Upper lobe of left lung (tissue), 6 donors: ENCODE results near the gene H2AZ2. TPM values are rescaled to one million over a fixed set of nuclear protein-coding genes. Genes with fewer than 3 reads are reported as not detected.
"Not testable (repeated sequence)": the region's sequence is repeated elsewhere in the genome, so short reads cannot be mapped to it uniquely, and the experiment has no call there.

Experiments used
- ATAC-seq, 2 donors: fragments of 200-7000 bp; cut with Tn5 transposase; one replicate each; pipeline ENCODE4 v1.9.1; 2022; ENCODE audit warnings: mild to moderate bottlenecking in 2 of 2, moderate library complexity in 2 of 2; ENCODE audit not compliant: low FRiP score in 2 of 2
- DNase-seq, 2 donors: peaks; one replicate each; pipeline ENCODE4 v3.0.0-alpha.2; 2019 to 2020
- H3K27ac ChIP-seq, 4 donors: fragments of 200-600 bp; sonication (generic); one replicate each; pipeline ENCODE4 v1.5.1; 2016 to 2019
- H3K27me3 ChIP-seq, 4 donors: fragments of 200-600 bp; sonication (generic); one replicate each; pipeline ENCODE4 v1.5.1; 2017 to 2019
- H3K36me3 ChIP-seq, 4 donors: fragments of 200-600 bp; sonication (generic); one replicate each; pipeline ENCODE4 v1.5.1; 2016 to 2019
- H3K4me1 ChIP-seq, 4 donors: fragments of 200-600 bp; sonication (generic); one replicate each; pipeline ENCODE4 v1.5.1; 2018 to 2019
- H3K4me3 ChIP-seq, 4 donors: fragments of 200-600 bp; sonication (generic); one replicate each; pipeline ENCODE4 v1.5.1; 2017 to 2019; ENCODE audit warnings: mild to moderate bottlenecking in 2 of 4, moderate library complexity in 1 of 4
- H3K9me3 ChIP-seq, 4 donors: fragments of 200-600 bp; sonication (generic); one replicate each; pipeline ENCODE4 v1.5.1; 2018 to 2019
- CTCF ChIP-seq, 6 experiments: fragments of 450-650 bp in 4 of 6; fragments of 200-600 bp in 2 of 6; sonication (generic) in 2 of 6; IDR thresholded peaks; one replicate each; pipeline ENCODE4 v1.5.1; 2016 to 2019; ENCODE audit warnings: antibody characterized with exemption in 6 of 6
- EP300 ChIP-seq, 4 donors: sonication (generic); formaldehyde crosslinking; IDR thresholded peaks; one replicate each; pipeline ENCODE4 v1.5.1; 2017; ENCODE audit warnings: antibody characterized with exemption in 4 of 4, control low read depth in 2 of 4
- POLR2A ChIP-seq, 4 donors: fragments of 450-650 bp; IDR thresholded peaks; one replicate each; pipeline ENCODE4 v1.5.1; 2016 to 2017; ENCODE audit warnings: antibody characterized with exemption in 4 of 4, mild to moderate bottlenecking in 2 of 4
- POLR2AphosphoS5 ChIP-seq, 2 donors: sonication (generic); formaldehyde crosslinking; IDR thresholded peaks; one replicate each; pipeline ENCODE4 v1.5.1; 2017; ENCODE audit warnings: antibody characterized with exemption in 2 of 2
- WGBS, 2 donors: methylation state at CpG; one replicate each; pipeline ENCODE4 v1.1.5; 2017 to 2018; 5-methylcytosine and 5-hydroxymethylcytosine counted together
- total RNA-seq, 6 donors: library from RNA; depleted of rRNA in 4 of 6; stranded (reverse); fragments of >200 nt in 4 of 6; gene quantifications; one replicate each; pipeline versions ENCODE4 v1.1.0 to v1.2.1, GENCODE V29; 2016 to 2021
- donor health status: DM: no; HTN: no; CAD: no; lungs with moderate emphysema.
- donor health status: DM: no; HTN: yes; CAD: no; lungs with severe emphysema.

The H2AZ2 gene
- total RNA-seq, 6 donors from 2014 or later, result 46.1 to 151 (median 133) TPM

- 92 to 97% methylated on average over 11 of the region's 11 CpGs for WGBS, 2 donors
- no peak for TF ChIP-seq POLR2AphosphoS5 (IDR thresholded peaks at IDR 0.05)
- ATAC-seq, result no peak
These were observed 27.4 kb upstream of the H2AZ2 start for GRCh38 chr7:44875241-44875640.

GRCh38 chr7:44872787-44873186 lies 24.9 kb upstream of the H2AZ2 start:
- 91 to 96% methylated on average over 1 of the region's 1 CpG for WGBS, 2 donors

More at GRCh38 chr7:44875241-44875640, 27.4 kb upstream of the H2AZ2 start:
- Histone ChIP-seq H3K4me1 (peaks cover 4 to 21% (median 11%) of the 10 kb centered on the region in 4 donors), H3K27ac (no peak overlapping the region), H3K36me3 (no peaks in the 10 kb centered on the region), H3K9me3 (peaks cover 0 to 3% (median 0%) of the 10 kb centered on the region in 4 donors), H3K27me3 (no peaks in the 10 kb centered on the region), H3K4me3 (no peak overlapping the region)
- no peak for DNase-seq

GRCh38 chr7:44871918-44872317 lies 24.0 kb upstream of the H2AZ2 start:
- 97% methylated on average over 19 of the region's 23 CpGs; no CpG with 5 or more reads in 1 of the 2 donors for WGBS, 2 donors
- not testable (repeated sequence) for H3K4me3 ChIP-seq, H3K9me3 ChIP-seq, H3K36me3 ChIP-seq, H3K27ac ChIP-seq, H3K27me3 ChIP-seq, ATAC-seq, H3K4me1 ChIP-seq
- peak in 1 of 2 donors; percentile 68 for DNase-seq

More at GRCh38 chr7:44872787-44873186, 24.9 kb upstream of the H2AZ2 start:
- Histone ChIP-seq H3K4me1 (no peaks in the 10 kb centered on the region), H3K9me3 (peaks cover 0 to 3% (median 0%) of the 10 kb centered on the region in 4 donors), H3K4me3 (no peak overlapping the region), H3K27ac (no peak overlapping the region), H3K27me3 (no peaks in the 10 kb centered on the region), H3K36me3 (no peaks in the 10 kb centered on the region)
- ATAC-seq (no peak), DNase-seq (no peak)
- no peak for TF ChIP-seq POLR2AphosphoS5 (IDR thresholded peaks at IDR 0.05)

DNA sequence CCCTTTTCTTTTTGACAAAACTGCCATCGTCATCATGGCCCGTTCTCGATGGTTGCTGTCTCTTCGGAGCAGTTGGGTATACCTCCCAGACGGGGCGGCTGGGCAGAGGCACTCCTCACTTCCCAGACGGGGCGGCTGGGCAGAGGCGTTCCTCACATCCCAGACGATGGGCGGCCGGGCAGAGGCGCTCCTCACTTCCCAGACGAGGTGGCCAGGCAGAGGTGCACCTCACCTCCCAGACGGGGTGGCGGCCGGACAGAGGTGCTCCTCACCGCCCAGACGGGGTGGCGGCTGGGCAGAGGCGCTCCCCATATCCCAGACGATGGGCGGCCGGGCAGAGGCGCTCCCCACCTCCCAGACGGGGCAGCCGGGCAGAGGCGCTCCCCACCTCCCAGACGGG lies 22.9 kb upstream of the H2AZ2 start:
- WGBS, 2 donors, result 93 to 98% methylated on average over 10 to 22 of the region's 29 CpGs
- H3K9me3 ChIP-seq, H3K4me3 ChIP-seq, H3K27me3 ChIP-seq, H3K36me3 ChIP-seq, H3K27ac ChIP-seq, H3K4me1 ChIP-seq, ATAC-seq: not testable (repeated sequence)
- peak in 1 of 2 donors; percentile 61 for DNase-seq

DNA sequence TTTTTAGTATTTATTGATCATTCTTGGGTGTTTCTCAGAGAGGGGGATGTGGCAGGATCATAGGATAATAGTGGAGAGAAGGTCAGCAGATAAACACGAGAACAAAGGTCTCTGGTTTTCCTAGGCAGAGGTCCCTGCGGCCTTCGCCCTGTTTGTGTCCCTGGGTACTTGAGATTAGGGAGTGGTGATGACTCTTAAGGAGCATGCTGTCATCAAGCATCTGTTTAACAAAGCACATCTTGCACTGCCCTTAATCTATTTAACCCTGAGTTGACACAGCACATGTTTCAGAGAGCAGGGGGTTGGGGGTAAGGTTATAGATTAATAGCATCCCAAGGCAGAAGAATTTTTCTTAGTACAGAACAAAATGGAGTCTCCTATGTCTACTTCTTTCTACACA lies 22.4 kb upstream of the H2AZ2 start:
- 84 to 90% methylated on average over 3 of the region's 3 CpGs for WGBS, 2 donors
- H3K9me3 ChIP-seq, H3K27ac ChIP-seq, H3K36me3 ChIP-seq, H3K4me3 ChIP-seq, H3K4me1 ChIP-seq, ATAC-seq, H3K27me3 ChIP-seq, DNase-seq: not testable (repeated sequence)

DNA sequence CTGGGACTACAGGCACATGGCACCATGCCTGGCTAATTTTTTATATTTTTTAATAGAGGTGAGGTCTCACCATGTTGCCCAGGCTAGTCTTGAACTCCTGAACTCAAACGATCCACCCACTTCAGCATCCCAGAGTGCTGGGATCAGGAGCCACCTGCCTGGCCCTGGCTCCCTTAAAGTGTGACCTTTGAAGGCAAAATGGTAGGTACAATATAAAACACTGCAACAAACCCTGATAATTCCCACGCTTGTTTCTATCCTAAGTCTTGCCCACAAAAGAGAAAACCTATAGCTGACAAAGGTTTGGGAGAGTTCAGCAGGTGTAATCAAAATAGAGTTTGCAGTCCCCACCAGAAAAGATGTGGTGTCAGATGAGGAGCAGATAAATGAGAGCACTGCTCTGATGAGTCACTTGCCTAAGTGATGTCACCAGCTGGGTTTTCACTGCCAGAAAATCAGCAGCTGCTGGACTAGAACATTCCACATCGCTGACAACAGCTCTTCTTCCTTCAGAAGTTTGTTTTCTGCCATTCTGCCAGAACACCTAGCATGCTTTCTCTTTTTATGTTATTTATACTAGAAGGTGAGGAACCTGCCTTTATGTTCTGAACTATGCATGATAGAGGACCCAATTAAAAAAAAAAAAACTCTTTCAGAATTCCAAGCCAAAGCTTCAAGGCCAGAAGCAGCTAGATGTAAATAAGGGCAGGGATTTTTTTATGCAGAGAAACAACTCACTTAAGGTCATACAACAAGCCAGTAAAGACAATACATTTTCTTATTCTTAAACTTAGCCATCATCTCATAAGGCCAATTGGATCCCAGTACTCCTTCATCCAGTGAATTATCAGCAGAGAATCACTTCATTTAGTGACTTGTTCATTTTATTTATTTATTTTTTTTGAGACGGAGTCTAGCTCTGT lies 19.4 kb upstream of the H2AZ2 start:
- Histone ChIP-seq H3K27me3 (no peaks in the 10 kb centered on the region), H3K4me3 (no peak overlapping the region), H3K36me3 (no peaks in the 10 kb centered on the region), H3K4me1 (no peaks in the 10 kb centered on the region), H3K27ac (no peak overlapping the region), H3K9me3 (peaks cover 0 to 3% (median 0%) of the 10 kb centered on the region in 4 donors)
- DNase-seq, result no peak
- peak in 1 of 2 donors; percentile 92 for ATAC-seq
- 60 to 75% methylated on average over 4 of the region's 4 CpGs for WGBS, 2 donors
- TF ChIP-seq POLR2AphosphoS5 (IDR thresholded peaks at IDR 0.05), result peak in 1 of 2 donors; percentile 43
- no peak for TF ChIP-seq POLR2A (IDR thresholded peaks at IDR 0.05)
- TF ChIP-seq EP300 (IDR thresholded peaks at IDR 0.05), result no peak
- TF ChIP-seq CTCF (IDR thresholded peaks at IDR 0.05), result no peak

DNA sequence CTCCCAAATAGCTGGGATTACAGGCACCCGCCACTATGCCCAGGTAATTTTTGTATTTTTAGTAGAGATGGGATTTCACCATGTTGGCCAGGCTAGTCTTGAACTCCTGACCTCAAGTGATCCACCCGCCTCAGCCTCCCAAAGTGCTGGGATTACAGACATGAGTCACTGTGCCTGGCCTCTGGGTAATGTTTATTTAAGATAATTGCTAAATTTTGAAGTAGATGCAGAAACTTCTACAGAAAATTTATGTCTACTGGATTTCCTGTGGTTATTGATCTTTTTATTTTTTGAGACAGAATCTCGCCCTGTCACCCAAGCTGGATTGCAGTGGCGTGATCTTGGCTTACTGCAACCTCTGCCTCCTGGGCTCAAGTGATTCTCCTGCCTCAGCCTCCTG lies 14.1 kb upstream of the H2AZ2 start:
- H3K36me3 ChIP-seq, H3K4me3 ChIP-seq, H3K9me3 ChIP-seq, H3K27me3 ChIP-seq, H3K4me1 ChIP-seq, DNase-seq, H3K27ac ChIP-seq, ATAC-seq: not testable (repeated sequence)
- WGBS, 2 donors, result 66 to 69% methylated on average over 4 of the region's 4 CpGs

DNA sequence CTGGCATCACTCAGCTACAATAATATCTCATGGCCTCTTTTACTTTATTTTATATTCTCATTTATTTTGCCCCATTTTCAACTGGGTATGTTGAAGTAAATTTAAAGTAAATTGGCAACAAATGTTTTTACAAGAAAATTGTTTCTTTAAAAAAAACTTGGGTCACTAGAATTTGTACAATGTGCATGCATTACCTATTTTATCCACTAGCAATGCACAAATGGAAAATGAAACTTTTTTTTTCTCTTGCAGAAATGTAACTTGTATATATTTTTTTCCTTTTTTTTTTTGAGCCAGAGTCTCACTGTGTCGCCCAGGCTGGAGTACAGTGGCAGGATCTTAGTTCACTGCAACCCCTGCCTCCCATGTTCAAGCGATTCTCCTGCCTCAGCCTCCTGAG lies 10.3 kb upstream of the H2AZ2 start:
- 86 to 88% methylated on average over 2 of the region's 2 CpGs for WGBS, 2 donors
- Histone ChIP-seq H3K27ac (no peak overlapping the region), H3K4me1 (peaks cover 0 to 6% (median 1%) of the 10 kb centered on the region in 4 donors), H3K4me3 (no peak overlapping the region), H3K9me3 (no peaks in the 10 kb centered on the region), H3K36me3 (no peaks in the 10 kb centered on the region), H3K27me3 (no peaks in the 10 kb centered on the region)
- DNase-seq (no peak), ATAC-seq (no peak)
- TF ChIP-seq POLR2AphosphoS5 (IDR thresholded peaks at IDR 0.05), result no peak
- TF ChIP-seq CTCF (IDR thresholded peaks at IDR 0.05), result no peak
- no peak for TF ChIP-seq POLR2A (IDR thresholded peaks at IDR 0.05)
- no peak for TF ChIP-seq EP300 (IDR thresholded peaks at IDR 0.05)
